Caco-2 (cell line): Measurements from ENCODE around the gene DTNB. TPM values are rescaled to one million over a fixed set of nuclear protein-coding genes. Genes with fewer than 3 reads are reported as not detected.
"Not testable (repeated sequence)": the region's sequence is repeated elsewhere in the genome, so short reads cannot be mapped to it uniquely, and the experiment has no call there.

Experiments
- BruUV-seq: library from RNA; stranded (reverse); fragments of 400-500 nt; replicated peaks from 2 replicates; lab custom pipeline; 2021; lab: Mats Ljungman, UMichigan
- CTCF ChIA-PET: fragments of 300-600 bp; sonication (Branson Sonifier 250); formaldehyde crosslinking; loops from one replicate; lab custom pipeline; 2022; ENCODE audit warnings: antibody characterized with exemption; lab: Charles Lee
- POLR2A ChIA-PET: fragments of 300-600 bp; sonication (Branson Sonifier 250); formaldehyde crosslinking; loops from one replicate; lab custom pipeline; 2022; ENCODE audit warnings: antibody characterized with exemption; lab: Charles Lee
- DNase-seq, 2 experiments: peaks; one replicate each; pipeline versions ENCODE4 v3.0.0 to v3.0.0-alpha.2; 2020 to 2022
- H3K27me3 ChIP-seq: replicated peaks from 2 replicates; pipeline ENCODE4 v1.6.0; 2011; ENCODE audit warnings: low read length; ENCODE audit not compliant: control insufficient read depth, insufficient read depth
- H3K36me3 ChIP-seq: 2 replicates; pipeline ENCODE4 v1.5.1; 2011; ENCODE audit warnings: low read length; ENCODE audit not compliant: control insufficient read depth, insufficient read depth
- H3K4me1 ChIP-seq: fragments of 250-450 bp; sonication (Bioruptor Pico); 2 replicates; pipeline ENCODE4 v1.5.1; 2020; ENCODE audit warnings: mild to moderate bottlenecking
- H3K4me3 ChIP-seq: 2 replicates; pipeline ENCODE4 v1.5.1; 2011; ENCODE audit warnings: low read depth, mild to moderate bottlenecking, control low read depth, low read length
- H3K9me3 ChIP-seq: fragments of 250-450 bp; sonication (Bioruptor Pico); 2 replicates; pipeline ENCODE4 v1.5.1; 2020; ENCODE audit warnings: mild to moderate bottlenecking, moderate library complexity
- H3K27ac Mint-ChIP-seq: one replicate; pipeline ENCODE4 v1.8.0; 2022; ENCODE audit warnings: mixed read lengths; ENCODE audit not compliant: unreplicated experiment
- H3K27me3 Mint-ChIP-seq: one replicate; pipeline ENCODE4 v1.8.0; 2022; ENCODE audit warnings: mixed read lengths; ENCODE audit not compliant: insufficient read depth, unreplicated experiment
- H3K36me3 Mint-ChIP-seq: one replicate; pipeline ENCODE4 v1.8.0; 2022; ENCODE audit warnings: mild to moderate bottlenecking, mixed read lengths; ENCODE audit not compliant: insufficient read depth, unreplicated experiment
- H3K4me1 Mint-ChIP-seq: one replicate; pipeline ENCODE4 v1.8.0; 2022; ENCODE audit warnings: low read depth, mixed read lengths; ENCODE audit not compliant: unreplicated experiment
- H3K4me3 Mint-ChIP-seq: one replicate; pipeline ENCODE4 v1.8.0; 2022; ENCODE audit warnings: mild to moderate bottlenecking, moderate library complexity, mixed read lengths; ENCODE audit not compliant: unreplicated experiment
- H3K9me3 Mint-ChIP-seq: one replicate; pipeline ENCODE4 v1.8.0; 2022; ENCODE audit warnings: mixed read lengths; ENCODE audit not compliant: unreplicated experiment
- CTCF ChIP-seq, 2 experiments: fragments of 200-600 bp in 1 of 2; IDR thresholded peaks; 1 replicate in 1 of 2; 2 replicates in 1 of 2; pipeline versions ENCODE4 v1.5.1 to v1.8.0; 2011 to 2022; ENCODE audit warnings: antibody characterized with exemption in 1 of 2, control low read depth in 1 of 2, inconsistent platforms in 1 of 2, low read depth in 1 of 2, low read length in 1 of 2, mild to moderate bottlenecking in 1 of 2, moderate library complexity in 1 of 2; ENCODE audit not compliant: insufficient read depth in 1 of 2, severe bottlenecking in 1 of 2, unreplicated experiment in 1 of 2
- intact Hi-C: fragments of 100-400 bp; cut with micrococcal nuclease; formaldehyde crosslinking; loops from one replicate; pipeline ENCODE4 v1.10.0; 2022; ENCODE audit not compliant: unreplicated experiment
- total RNA-seq: library from RNA; stranded (reverse); gene quantifications from 2 replicates; pipeline ENCODE4 v1.2.3, GENCODE V29; 2022

DTNB gene
- total RNA-seq, 1 experiment from 2014 or later = 50.4 TPM

DNA sequence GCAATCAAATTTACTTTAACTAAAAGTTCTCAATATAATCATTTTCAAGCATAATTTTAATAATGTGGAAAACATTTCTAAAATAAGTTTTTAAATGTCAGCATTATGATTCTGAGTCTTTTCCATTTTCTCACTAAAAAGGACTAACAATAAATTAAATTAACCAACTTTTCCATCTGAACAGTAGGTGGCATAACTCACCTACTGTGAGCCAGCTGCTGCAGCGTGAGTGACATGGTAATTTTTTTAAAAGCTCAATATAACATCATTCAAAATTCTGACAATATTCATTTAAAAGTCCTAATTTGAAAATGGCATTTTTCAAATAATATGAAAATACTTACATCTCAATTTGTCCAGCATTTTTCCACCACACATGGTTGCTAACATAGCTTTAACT is 66.5 kb downstream of the DTNB start:
- peaks cover 49% of the 10 kb centered on the region for H3K4me1 ChIP-seq
- H3K9me3 ChIP-seq = no peaks in the 10 kb centered on the region
- no TSS peak for BruUV-seq
- peak; percentile 69 to 84 for TF ChIP-seq CTCF (IDR thresholded peaks at IDR 0.05; ENCODE audit: insufficient read depth in 1 of 2, low read depth in 1 of 2, low read length in 1 of 2, severe bottlenecking in 1 of 2, unreplicated experiment in 1 of 2)
- no peaks in the 10 kb centered on the region for H3K36me3 ChIP-seq
- no peaks in the 10 kb centered on the region for H3K9me3 Mint-ChIP-seq
- peaks cover 30% of the 10 kb centered on the region for H3K4me1 Mint-ChIP-seq
- H3K4me3 Mint-ChIP-seq = no peak overlapping the region
- no peak overlapping the region for H3K4me3 ChIP-seq
- DNase-seq = no peak
- no peaks in the 10 kb centered on the region for H3K27me3 Mint-ChIP-seq
- CTCF ChIA-PET = interaction anchor here (0.6 to 4.1 kb wide), 14 partner anchors 9 to 492 kb away, joined by 3 to 136 read pairs (median 5); no protein-coding TSS in a partner anchor
- intact Hi-C loops = loop anchor here (1.0 to 5.0 kb wide), 3 partner anchors 57 to 245 kb away; no protein-coding TSS in a partner anchor
- H3K27me3 ChIP-seq = no peaks in the 10 kb centered on the region
- POLR2A ChIA-PET = interaction anchor here (0.8 kb wide), 1 partner anchor 58 kb away, joined by 4 read pairs; no protein-coding TSS in a partner anchor
- no peaks in the 10 kb centered on the region for H3K36me3 Mint-ChIP-seq
- H3K27ac Mint-ChIP-seq = no peak overlapping the region

DNA sequence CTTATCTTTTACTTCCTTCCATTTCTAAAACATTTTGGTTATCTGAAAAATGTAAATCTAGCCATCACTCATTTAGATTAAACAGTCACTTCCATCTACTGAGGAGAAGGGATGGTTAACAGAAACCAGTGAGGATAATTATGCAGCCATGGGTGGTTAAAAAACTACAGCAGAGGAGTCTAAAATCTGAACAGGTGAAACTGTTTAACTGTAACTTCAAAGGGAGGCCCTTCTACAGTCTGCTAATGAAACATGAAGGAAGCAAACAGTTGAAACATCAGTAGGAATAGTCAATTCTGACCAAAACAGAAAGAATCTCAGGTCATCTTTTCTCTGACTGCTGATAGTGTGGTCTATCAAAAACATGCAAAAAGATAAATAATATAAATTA is 71.0 kb downstream of the DTNB start:
- POLR2A ChIA-PET = no interaction called here
- Histone ChIP-seq H3K9me3 (no peaks in the 10 kb centered on the region), H3K4me3 (no peak overlapping the region), H3K4me1 (peaks cover 49% of the 10 kb centered on the region), H3K36me3 (no peaks in the 10 kb centered on the region), H3K27me3 (no peaks in the 10 kb centered on the region)
- Mint-ChIP-seq H3K4me1 (peaks cover 27% of the 10 kb centered on the region), H3K27ac (peak overlapping the region; percentile 33), H3K36me3 (no peaks in the 10 kb centered on the region), H3K9me3 (no peaks in the 10 kb centered on the region), H3K4me3 (peak overlapping the region; percentile 10), H3K27me3 (no peaks in the 10 kb centered on the region)
- no peak for TF ChIP-seq CTCF (IDR thresholded peaks at IDR 0.05; ENCODE audit: insufficient read depth in 1 of 2, low read depth in 1 of 2, low read length in 1 of 2, severe bottlenecking in 1 of 2, unreplicated experiment in 1 of 2)
- intact Hi-C loops = no loop called here
- CTCF ChIA-PET = no interaction called here
- DNase-seq = peak in 1 of 2 experiments; percentile 39
- BruUV-seq = no TSS peak

DNA sequence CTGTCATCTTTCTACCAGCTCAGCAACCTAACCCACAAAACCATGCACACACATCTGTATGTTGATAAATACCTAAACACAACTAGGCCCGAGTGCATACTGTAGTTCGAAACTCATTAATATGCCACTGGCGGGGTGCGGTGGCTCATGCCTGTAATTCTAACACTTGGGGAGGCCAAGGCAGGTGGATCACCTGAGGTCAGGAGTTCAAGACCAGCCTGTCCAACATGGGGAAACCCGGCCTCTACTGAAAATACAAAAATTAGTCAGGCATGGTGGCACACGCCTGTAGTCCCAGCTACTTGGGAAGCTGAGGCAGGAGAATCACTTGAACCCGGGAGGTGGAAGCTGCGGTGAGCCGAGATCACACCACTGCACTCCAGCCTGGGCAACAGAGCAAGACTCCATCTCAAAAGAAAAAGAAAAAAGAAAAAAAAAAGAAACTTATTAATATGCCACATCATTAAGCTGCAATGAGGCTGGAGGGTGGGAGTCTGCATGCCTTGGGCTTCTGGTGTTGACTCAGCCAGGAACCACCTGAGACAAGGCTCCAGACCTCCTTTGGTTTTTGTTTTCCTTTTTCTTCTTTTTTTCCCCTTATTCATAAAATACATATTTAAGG is 71.6 kb downstream of the DTNB start:
- BruUV-seq, H3K36me3 Mint-ChIP-seq, DNase-seq, H3K9me3 Mint-ChIP-seq, CTCF ChIA-PET, H3K9me3 ChIP-seq, H3K27me3 Mint-ChIP-seq, H3K4me3 ChIP-seq, H3K27me3 ChIP-seq, H3K36me3 ChIP-seq, intact Hi-C loops, POLR2A ChIA-PET: not testable (repeated sequence)
- H3K4me1 Mint-ChIP-seq = peaks cover 27% of the 10 kb centered on the region
- H3K4me1 ChIP-seq = peaks cover 45% of the 10 kb centered on the region
- H3K27ac Mint-ChIP-seq = peak overlapping the region; percentile 33
- peak overlapping the region; percentile 10 for H3K4me3 Mint-ChIP-seq
